ENCODE results near the gene OPN1MW.
"Not testable (repeated sequence)": the region's sequence is repeated elsewhere in the genome, so short reads cannot be mapped to it uniquely, and the experiment has no call there.

Gene OPN1MW

DNA sequence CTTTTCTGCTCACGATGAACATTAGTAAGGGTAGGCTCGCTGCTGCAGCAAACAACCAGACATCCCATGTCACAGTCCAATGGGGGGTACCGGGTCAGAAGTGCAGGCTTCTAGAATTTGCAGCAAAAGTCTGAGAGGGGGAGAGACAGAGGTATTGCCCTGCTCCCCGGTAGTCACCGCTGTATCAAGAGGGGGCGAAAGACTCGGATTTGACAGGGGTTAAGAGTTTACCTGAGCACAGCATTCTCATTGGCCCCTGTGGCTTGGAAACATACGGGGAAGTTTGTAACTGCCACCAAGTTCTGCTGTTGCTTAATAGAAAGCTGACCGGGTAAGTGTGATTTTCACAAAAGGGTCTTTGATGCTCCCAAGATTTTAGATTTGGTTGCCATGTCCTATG lies 28.7 kb downstream of the OPN1MW start:
- not testable (repeated sequence) for DNase-seq

GRCh38 chrX:154211499-154211898 lies 29.1 kb downstream of the OPN1MW start:
- not testable (repeated sequence) for DNase-seq

- not testable (repeated sequence) for DNase-seq
Observed at GRCh38 chrX:154219456-154219855, 37.1 kb downstream of the OPN1MW start, which contains the start of gene OPN1MW2. TSS of gene OPN1MW2 (plus strand) at chrX:154219756. CDS start at chrX:154219816, 60 bp downstream.

DNA sequence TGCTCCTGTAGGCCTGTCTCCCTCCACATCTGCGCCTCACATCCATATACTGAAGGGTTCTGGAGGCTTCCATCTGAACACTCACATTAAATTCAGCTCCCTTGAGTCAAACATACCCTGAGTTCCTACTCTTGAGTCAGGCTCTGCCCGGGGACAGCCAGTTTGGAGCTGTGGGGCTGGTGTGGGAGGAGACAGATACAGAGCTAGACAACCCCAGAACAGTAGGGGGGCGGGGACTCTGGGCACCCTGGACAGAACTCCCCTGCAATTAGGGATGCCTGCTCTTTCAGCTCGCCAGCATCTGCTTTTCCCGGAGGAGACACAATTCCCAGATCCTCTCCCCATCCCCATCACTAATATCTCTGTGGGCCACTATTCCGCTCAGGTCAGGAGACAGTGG lies 42.9 kb downstream of the OPN1MW start:
- not testable (repeated sequence) for DNase-seq

DNA sequence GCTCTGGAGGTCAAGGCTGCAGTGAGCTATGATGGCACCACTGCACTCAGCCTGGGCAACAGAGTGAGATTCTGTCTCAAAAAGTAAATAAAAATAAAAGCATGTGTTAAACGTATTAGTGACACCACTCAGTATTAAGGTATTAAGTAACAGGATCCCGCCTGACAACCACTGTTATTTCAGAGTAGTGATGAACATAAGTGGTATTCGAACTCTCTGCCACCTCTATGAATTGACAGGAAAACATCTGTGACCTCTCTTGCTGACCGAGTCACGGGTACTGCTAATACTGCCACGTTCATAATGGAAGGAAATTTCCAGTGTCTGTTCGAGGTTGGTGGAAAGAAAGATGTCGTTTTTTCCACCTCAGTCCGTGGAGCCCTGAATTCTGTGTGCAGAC lies 44.3 kb downstream of the OPN1MW start:
- not testable (repeated sequence) for DNase-seq

DNA sequence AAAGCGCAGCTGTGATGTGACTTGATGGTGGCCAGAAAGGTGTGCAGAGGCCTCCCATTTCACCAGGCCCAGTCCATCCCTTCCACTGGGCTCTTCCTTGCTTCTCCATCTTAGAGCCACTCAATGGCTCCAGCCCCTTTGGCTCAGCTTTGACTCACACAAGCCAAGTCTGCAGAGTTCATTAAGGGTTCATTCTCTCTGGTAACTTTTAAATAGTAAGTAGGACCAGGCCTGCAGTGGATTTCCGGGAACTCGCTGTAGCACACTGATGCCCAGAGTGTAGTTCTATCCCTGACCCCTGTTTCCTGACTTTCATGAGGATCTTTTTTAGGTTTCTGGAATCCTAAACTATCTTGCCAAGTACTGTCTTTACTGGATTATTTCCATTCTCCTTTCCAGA lies 49.0 kb downstream of the OPN1MW start:
- DNase-seq = not testable (repeated sequence)

- not testable (repeated sequence) for DNase-seq
Observed at GRCh38 chrX:154233620-154234019, 51.2 kb downstream of the OPN1MW start.

GRCh38 chrX:154238939-154239559 lies 56.7 kb downstream of the OPN1MW start:
- not testable (repeated sequence) for DNase-seq

DNA sequence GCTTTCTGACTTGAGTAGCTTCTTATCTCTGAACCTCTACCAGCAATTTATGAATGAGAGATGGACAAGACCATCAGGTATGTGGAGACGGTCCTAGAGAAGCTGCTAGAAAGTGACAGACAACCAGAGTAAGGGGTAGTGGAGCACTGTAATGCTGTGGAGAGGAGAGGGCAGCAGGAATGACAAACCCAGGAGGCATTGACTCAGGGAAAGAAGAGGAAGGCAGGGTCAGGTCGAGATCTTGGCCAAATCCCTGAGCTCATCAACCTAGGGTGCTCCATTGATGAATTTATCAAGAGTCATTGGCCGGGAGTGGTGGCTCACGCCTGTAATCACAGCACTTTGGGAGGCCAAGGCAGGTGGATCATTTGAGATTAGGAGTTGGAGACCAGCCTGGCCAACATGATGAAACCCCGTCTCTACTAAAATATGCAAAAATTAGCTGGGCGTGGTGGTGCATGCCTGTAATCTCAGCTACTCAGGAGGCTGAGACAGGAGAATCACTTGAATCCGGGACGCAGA lies 57.6 kb downstream of the OPN1MW start:
- DNase-seq = peak in 1 of 2 donors; percentile 1

Data from CD4-positive, alpha-beta T cell treated with Interferon alpha-2 for 1 hour (primary cell).